NCI-H1417 (cell line): ENCODE data around the gene RCC2.
A peak's percentile ranks its signal among the peaks of the same experiment; 100 is the strongest.
"Not testable (repeated sequence)": the region's sequence is repeated elsewhere in the genome, so short reads cannot be mapped to it uniquely, and the experiment has no call there.

Experiments
- DNase-seq, 3 experiments: peaks; one replicate each; lab custom pipeline; 2025; lab: John Stamatoyannopoulos, UW

The RCC2 gene

GRCh38 chr1:17419626-17420328, 19.7 kb downstream of the RCC2 start:
- DNase-seq, result peak in 2 of 3 experiments; percentile 23 to 46

DNA sequence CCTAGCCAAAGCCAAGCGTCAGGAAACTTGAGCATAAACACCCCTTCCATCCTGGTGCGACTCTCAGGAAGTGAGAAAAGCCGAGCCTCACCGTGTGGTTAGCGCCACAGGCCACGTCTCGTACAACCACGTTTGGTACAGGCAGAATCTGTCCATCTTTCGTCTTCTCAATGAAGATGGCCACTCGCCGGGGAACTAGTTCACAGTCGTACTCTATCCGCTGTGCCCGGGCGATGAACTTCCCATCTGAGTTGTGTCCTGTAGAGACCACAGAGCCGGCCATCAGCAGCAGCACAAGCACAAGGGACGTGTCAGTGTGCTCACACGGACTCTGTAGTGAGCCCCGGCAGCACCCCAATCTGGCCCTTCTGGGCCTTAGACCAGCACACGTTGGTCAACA, 23.1 kb downstream of the RCC2 start:
- DNase-seq, result no peak

DNA sequence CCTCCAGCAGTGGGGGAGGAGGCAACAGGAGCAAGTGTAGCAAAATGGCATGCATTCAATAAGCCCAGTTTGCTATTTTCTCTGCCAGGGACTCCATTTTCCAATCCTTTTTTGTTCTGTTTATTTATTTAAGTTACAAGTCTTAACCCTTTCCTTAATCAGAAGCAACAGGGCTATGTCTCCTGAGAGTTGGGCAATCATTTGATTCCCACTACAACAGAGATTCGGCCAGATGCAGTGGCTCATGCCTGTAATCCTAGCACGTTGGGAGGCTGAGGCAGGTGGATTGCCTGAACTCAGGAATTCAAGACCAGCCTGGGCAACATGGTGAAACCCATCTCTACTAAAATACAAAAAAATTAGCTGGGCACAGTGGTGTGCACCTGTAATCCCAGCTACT, 25.5 kb downstream of the RCC2 start:
- DNase-seq, result no peak

DNA sequence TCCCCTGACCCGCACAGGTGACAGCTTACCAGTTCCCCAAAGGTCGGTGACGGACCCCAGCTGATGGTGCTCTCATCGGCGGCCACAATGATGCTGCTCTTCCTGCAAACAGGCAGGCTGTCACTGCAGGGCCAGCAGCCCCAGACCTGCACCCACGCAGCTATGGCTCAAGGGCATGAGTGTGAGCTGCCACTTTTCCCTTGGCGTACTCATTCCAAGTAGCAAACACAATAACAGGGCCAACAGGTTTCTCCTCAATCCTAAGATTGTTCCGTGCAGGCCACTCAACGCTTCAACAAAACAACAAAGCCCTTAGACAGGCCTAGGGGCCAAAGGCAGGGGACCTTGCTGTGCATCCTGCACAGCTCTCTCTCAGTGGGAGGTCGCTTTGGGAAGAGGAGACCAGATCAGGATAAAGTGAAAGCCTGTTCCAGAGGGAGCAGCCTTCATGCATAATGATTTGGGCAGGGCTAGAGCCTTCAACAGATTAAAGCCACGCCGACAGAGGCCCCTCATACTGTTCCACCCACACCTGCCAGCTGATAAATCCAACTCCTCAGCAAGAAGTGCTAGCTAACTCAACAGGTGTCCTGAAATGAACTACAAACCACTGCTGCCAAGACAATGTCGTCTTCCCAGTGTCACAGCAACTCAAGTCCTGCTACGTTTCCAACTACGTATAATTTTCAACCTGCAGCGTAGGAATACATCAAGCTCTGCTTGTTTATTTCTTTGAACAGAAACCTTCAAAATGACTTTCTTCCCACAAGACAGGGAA, 27.2 kb downstream of the RCC2 start:
- DNase-seq, result no peak

DNA sequence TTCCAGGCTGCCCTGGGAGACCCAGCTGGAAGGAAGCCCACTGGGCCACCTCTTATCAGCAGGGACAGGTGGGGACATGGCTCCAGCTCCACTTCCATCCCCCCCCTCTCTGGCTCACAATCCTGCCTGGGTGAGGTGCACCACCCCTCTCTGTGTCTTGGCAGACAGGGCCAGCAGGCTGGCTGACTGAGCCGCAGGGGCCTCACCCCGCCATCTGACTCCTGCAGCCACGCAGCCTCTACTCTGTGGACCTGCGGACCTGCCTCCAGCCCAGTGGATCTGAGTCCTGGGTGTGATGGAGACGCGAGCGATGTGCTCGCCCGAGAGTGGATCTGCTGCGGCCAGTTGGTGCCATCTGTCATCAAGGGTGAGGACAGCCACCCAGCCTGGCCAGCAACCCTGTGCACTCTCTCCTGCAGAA, 30.1 kb downstream of the RCC2 start:
- no peak for DNase-seq

DNA sequence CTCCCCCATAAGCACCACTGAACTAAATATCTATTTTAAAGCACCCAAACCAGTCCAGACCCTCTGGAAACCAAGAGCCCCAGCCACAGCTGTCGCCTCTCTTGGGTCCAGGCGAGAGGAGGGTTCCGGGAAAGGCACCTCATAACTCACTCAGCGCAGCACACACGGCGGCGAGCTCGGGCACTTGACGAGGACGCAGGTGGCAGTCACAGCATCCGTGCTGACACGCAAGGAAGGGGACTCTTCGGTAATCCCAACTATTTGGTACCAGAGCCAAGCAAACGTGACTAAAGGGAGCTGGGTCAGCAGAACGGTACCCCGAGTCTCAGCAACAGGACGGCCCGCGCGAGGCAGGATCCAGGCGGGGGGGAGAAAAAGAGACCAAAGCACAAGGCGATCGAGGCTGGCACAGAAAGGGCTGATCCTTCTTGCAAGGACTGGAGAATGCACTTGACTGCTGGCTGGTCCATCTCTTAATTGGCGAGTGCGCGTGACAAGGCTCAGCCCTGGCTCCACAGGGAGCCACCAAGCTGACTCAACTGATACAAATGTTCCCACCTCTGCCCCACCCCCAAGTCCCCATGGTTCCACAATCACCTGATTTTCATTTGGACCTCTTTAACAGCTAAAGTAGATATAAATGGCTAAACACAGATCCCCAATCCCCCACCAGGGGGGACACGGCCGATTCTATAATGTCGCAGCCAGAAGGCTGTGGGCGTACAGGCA, 31.5 kb downstream of the RCC2 start:
- peak in 1 of 3 experiments; percentile 30 for DNase-seq

DNA sequence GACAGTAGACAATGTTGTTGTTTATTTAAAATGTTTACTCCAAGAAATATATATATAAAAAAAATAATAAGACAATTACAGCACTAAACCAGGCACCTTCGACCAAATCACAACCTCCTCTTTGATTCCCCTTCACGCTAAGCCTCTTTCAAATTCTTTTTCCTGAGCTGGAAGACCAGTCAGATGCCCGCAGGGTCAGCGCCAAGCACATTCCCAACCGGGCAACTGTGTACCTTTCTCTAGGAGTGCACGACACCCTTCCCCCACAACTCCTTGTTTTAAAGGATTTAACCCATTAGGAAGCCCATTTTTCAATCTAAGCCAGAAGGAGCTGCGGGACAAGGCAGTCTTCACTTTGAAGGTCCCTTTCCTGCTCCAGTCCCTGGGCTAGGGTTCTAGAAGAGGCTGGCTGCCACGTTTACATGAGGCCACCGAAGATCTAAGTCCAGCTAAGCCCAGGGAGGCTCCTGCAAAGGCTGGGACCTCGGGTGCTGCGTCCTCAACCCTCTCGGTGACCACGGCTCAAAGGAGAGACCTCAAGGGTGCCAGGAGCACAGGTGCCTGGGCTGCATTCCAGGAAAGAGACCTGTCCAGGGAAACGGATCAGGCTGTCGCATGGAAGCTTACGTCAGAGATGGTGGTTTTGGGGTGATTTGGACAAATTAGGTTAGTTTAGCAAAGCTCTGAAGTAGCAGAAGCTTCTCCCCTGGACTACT, 32.6 kb downstream of the RCC2 start:
- not testable (repeated sequence) for DNase-seq

DNA sequence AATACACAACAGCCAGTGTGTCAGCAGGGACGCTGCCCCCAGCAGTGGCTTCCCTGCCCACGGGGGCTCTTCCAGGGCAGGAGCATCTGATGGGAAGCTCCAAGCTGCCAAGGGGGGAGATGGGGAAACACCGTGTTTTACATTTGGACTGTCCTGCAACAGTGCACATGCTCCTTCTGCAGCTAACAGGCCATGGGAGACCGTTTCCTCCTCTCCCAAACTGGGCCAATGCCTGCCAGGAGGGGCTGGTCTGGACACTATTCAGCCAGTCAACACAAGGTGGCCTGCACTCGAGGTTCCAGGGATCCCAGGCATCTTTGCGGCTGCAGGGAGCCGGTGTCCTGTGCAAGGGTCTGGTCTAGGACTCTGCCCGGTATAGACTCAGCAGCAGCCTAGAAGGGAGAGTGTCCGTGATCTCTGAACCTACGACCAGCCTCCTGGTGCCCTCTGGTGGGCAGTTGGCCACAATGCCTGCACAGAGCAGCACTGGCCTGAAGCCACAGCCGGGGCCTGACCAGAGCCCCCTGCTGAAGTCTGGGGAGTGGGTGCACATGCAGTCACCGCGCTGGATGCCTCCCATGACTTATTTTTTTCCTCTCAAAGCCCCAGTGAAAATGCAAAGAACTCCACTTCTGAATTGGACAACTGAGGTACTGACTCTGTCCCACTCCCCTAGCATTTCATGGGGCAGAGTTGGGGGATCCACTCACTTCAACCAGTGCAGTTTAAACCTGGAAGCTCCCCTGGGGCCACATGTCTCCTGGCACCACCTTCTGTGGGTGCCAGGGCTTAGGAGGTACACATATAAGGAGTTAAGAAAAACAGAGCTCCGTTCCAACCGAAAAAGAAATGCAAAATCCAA, 33.3 kb downstream of the RCC2 start:
- DNase-seq, result peak in 2 of 3 experiments; percentile 32 to 55

DNA sequence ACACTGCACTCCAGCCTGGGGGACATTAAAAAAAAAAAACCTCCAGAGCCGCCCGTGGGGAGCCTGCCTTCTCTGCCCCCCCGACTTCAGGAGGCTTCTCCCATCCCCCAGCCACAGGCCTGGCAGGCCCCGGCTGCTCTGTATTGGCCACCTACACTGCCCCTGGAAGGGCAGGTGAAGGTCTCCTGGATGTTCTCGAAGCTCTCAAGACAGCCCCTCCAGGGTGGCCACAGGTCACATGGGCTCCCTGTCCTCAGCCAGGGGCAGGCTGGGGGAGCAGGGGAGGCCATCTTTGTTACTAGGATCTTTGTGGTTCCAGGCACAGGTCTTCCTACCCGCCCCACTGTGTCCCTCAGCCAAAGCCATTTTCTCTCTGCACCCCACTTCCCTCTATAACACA, 34.7 kb downstream of the RCC2 start:
- no peak for DNase-seq

- DNase-seq, result no peak
Observed at GRCh38 chr1:17404034-17404684, 35.3 kb downstream of the RCC2 start.

DNA sequence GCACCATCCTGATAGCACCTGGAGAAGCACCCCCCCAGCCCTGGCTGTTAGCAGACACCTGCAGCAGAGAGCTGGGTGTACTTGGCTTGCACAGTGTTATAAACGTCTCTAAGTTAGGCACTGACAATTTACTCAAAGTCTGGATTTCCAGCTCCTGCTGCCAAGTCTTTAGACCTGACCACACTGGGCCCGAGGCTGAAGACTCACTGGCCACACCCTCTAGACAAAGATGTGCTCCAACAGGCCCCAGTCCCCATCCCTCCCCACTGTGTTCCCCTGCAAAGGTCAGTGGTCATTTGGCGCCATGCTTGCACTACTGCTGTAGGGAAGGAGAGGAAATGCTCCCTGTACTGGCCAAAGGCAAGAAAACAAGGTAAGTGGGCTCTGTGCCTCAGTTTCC, 36.4 kb downstream of the RCC2 start:
- DNase-seq, result no peak

GRCh38 chr1:17401841-17402240, 37.6 kb downstream of the RCC2 start:
- no peak for DNase-seq

GRCh38 chr1:17400725-17401341, 38.6 kb downstream of the RCC2 start:
- no peak for DNase-seq

GRCh38 chr1:17397910-17398695, 41.4 kb downstream of the RCC2 start:
- DNase-seq, result no peak

GRCh38 chr1:17393230-17393629, 46.2 kb downstream of the RCC2 start:
- no peak for DNase-seq

GRCh38 chr1:17392199-17392740, 47.2 kb downstream of the RCC2 start:
- no peak for DNase-seq

- no peak for DNase-seq
Observed at GRCh38 chr1:17381161-17381560, 58.3 kb downstream of the RCC2 start.

DNA sequence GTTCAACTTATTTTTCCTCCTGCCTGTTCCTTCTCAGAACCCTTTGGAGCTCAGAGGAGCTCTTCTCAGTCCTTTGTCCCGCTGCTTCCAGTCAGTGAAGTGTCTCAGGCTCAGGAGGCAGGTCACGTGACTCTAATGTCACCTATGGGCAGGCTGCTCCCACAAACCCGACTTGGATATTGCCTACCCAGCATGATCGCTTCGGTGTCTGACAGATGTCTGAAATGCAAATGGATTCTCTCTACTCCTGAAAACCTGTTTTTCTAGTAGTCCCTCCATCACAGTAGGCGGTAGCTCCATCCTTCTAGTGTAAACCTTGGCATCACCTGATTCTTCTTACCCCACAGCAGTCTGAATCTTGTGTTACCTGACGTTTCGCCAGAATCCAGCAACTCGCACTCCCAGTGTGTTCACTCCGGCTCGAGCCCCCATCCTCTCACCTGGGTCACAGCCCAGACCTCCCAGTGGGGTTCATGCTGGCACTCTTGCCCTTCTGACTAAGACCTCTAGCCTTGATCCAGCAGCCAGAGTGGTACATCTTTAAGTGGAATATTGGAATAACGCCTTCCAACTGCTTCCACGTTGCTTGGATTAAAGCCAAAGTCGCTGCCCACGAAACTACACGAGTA, 62.0 kb downstream of the RCC2 start:
- peak in 2 of 3 experiments; percentile 72 to 87 for DNase-seq

- DNase-seq, result no peak
Observed at GRCh38 chr1:17375651-17376050, 63.8 kb downstream of the RCC2 start.
